Endothelial cell of umbilical vein (primary cell): ENCODE results near the gene SH3BP2. TPM values are rescaled to one million over a fixed set of nuclear protein-coding genes. Genes with fewer than 3 reads are reported as not detected.

Source experiments
- BruUV-seq: library from RNA; stranded (reverse); fragments of 400-500 nt; replicated peaks from 2 replicates; lab custom pipeline; 2021; lab: Mats Ljungman, UMichigan
- CTCF ChIA-PET: fragments of 300-600, 350-600 bp; sonication (Branson Sonifier 250); formaldehyde crosslinking; loops from one replicate; lab custom pipeline; 2021; ENCODE audit warnings: antibody characterized with exemption, inconsistent platforms; lab: Charles Lee
- POLR2A ChIA-PET: fragments of 300-600, 350-600 bp; sonication (Branson Sonifier 250); formaldehyde crosslinking; loops from one replicate; lab custom pipeline; 2021; ENCODE audit warnings: antibody characterized with exemption, inconsistent platforms; lab: Charles Lee
- DNase-seq: peaks from one replicate; pipeline ENCODE4 v3.0.0-alpha.2; 2011; ENCODE audit warnings: low read depth, low spot score
- FAIRE-seq: peaks from 2 replicates; lab custom pipeline; 2011; peaks lifted over from hg19 to GRCh38; lab: Jason Lieb, UNC
- H2AFZ ChIP-seq: 2 replicates; pipeline ENCODE4 v1.6.0; 2012; ENCODE audit warnings: low read depth, low read length, control low read depth, inconsistent platforms
- H3K27ac ChIP-seq: 2 replicates; pipeline ENCODE4 v1.5.1; 2011; ENCODE audit warnings: low read depth, mild to moderate bottlenecking, control low read depth, low read length, moderate library complexity; ENCODE audit not compliant: insufficient read depth
- H3K27me3 ChIP-seq, 2 experiments: 2 replicates each; pipeline versions ENCODE4 v1.6.0 to v1.6.1; 2011; ENCODE audit warnings: low read length in 2 of 2, mixed read lengths in 1 of 2; ENCODE audit not compliant: control insufficient read depth in 2 of 2, insufficient read depth in 2 of 2
- H3K36me3 ChIP-seq, 2 experiments: 2 replicates in 1 of 2; 3 replicates in 1 of 2; pipeline ENCODE4 v1.5.1; 2011; ENCODE audit warnings: low read length in 2 of 2, mild to moderate bottlenecking in 1 of 2, moderate library complexity in 1 of 2; ENCODE audit not compliant: control insufficient read depth in 2 of 2, insufficient read depth in 2 of 2; ENCODE audit errors: extremely low read depth in 1 of 2
- H3K4me1 ChIP-seq: 3 replicates; pipeline ENCODE4 v1.5.1; 2011; ENCODE audit warnings: mild to moderate bottlenecking, low read length; ENCODE audit not compliant: control insufficient read depth, insufficient read depth; ENCODE audit errors: extremely low read depth
- H3K4me2 ChIP-seq: 2 replicates; pipeline ENCODE4 v1.6.1; 2011; ENCODE audit warnings: low read length, control low read depth, mixed read lengths; ENCODE audit not compliant: insufficient read depth
- H3K4me3 ChIP-seq, 3 experiments: fragments of 200-600 bp in 1 of 3; sonication (generic), shearing (Covaris generic) in 1 of 3; replicated peaks in 1 of 3; 2 replicates each; pipeline ENCODE4 v1.5.1; 2011 to 2016; ENCODE audit warnings: control low read depth in 3 of 3, low read length in 3 of 3, mild to moderate bottlenecking in 2 of 3, inconsistent platforms in 1 of 3, low read depth in 1 of 3, moderate library complexity in 1 of 3; ENCODE audit not compliant: insufficient read depth in 1 of 3
- H3K79me2 ChIP-seq: 2 replicates; pipeline ENCODE4 v1.6.0; 2012; ENCODE audit warnings: low read length, inconsistent platforms; ENCODE audit not compliant: control insufficient read depth, insufficient read depth
- H3K9ac ChIP-seq: replicated peaks from 2 replicates; pipeline ENCODE3; 2011; ENCODE audit warnings: low read length, control low read depth; ENCODE audit not compliant: insufficient read depth; ENCODE audit errors: extremely low read depth
- H3K9me1 ChIP-seq: replicated peaks from 3 replicates; pipeline ENCODE4 v1.6.0; 2011; ENCODE audit warnings: mild to moderate bottlenecking, low read length; ENCODE audit not compliant: control insufficient read depth, insufficient read depth; ENCODE audit errors: extremely low read depth
- H3K9me3 ChIP-seq: replicated peaks from 2 replicates; pipeline ENCODE4 v1.5.1; 2012; ENCODE audit warnings: low read length, inconsistent platforms; ENCODE audit not compliant: control insufficient read depth, insufficient read depth
- H4K20me1 ChIP-seq: replicated peaks from 2 replicates; pipeline ENCODE3; 2011; ENCODE audit warnings: mild to moderate bottlenecking, low read length; ENCODE audit not compliant: control insufficient read depth, insufficient read depth; ENCODE audit errors: extremely low read depth
- CTCF ChIP-seq, 2 donors: IDR thresholded peaks; 1 replicate in 1 of 2; 2 replicates in 1 of 2; pipeline ENCODE4 v1.5.1; 2011; ENCODE audit warnings: low read length in 2 of 2, mild to moderate bottlenecking in 2 of 2, moderate library complexity in 2 of 2, control low read depth in 1 of 2, inconsistent platforms in 1 of 2, low read depth in 1 of 2; ENCODE audit not compliant: insufficient read depth in 1 of 2; ENCODE audit errors: extremely low read depth in 1 of 2
- FOS ChIP-seq: IDR thresholded peaks from 2 replicates; pipeline ENCODE4 v1.6.1; 2011; ENCODE audit warnings: mild to moderate bottlenecking, low read length, moderate library complexity, borderline replicate concordance; ENCODE audit not compliant: insufficient read depth
- POLR2AphosphoS5 ChIP-seq: IDR thresholded peaks from 2 replicates; pipeline ENCODE4 v1.6.1; 2012; ENCODE audit warnings: low read depth, mild to moderate bottlenecking, control low read depth, low read length, moderate library complexity; ENCODE audit not compliant: insufficient read depth
- dilution Hi-C: fragments of 300-500 bp; cut with MboI; formaldehyde crosslinking; loops from one replicate; pipeline ENCODE4 v1.15.0; 2019; ENCODE audit warnings: low sequenced_read_pairs; ENCODE audit not compliant: extremely low pct_ligation_motif_present
- intact Hi-C: fragments of 100-400 bp; cut with micrococcal nuclease; formaldehyde crosslinking; loops from one replicate; pipeline ENCODE4 v1.10.0; 2022
- polyA plus RNA-seq, 4 experiments: library from polyadenylated mRNA; depleted of rRNA in 3 of 4; stranded (reverse) in 3 of 4; unstranded in 1 of 4; fragments of >200 nt; gene quantifications; 2 replicates each; pipeline versions ENCODE4 v1.2.1 to v1.2.3, GENCODE V29; 2011 to 2012; ENCODE audit warnings: missing spikeins in 1 of 4
- total RNA-seq: library from RNA; stranded (reverse); gene quantifications from 2 replicates; pipeline ENCODE4 v1.2.3, GENCODE V29; 2021

Gene SH3BP2
- total and polyA plus RNA-seq, 2 donors (not counting 3 experiments of a cell fraction or from before 2014, with no cell fraction given): 69.2 to 73.9 TPM

GRCh38 chr4:2835978-2836377, 43.1 kb downstream of the SH3BP2 start:
- BruUV-seq: no TSS peak
- no peaks in the 10 kb centered on the region for H3K9me3 ChIP-seq
- no peak overlapping the region for H2AFZ ChIP-seq
- FAIRE-seq: no peak
- H3K9me1 ChIP-seq: no peaks in the 10 kb centered on the region
- peaks cover 5 to 23% of the 10 kb centered on the region in 2 experiments for H3K36me3 ChIP-seq
- dilution Hi-C loops: no loop called here
- DNase-seq: no peak
- H3K9ac ChIP-seq: no peak overlapping the region
- H3K79me2 ChIP-seq: no peaks in the 10 kb centered on the region
- H3K27me3 ChIP-seq: no peaks in the 10 kb centered on the region
- no peak for TF ChIP-seq CTCF (IDR thresholded peaks at IDR 0.05; ENCODE audit: extremely low read depth in 1 of 2, insufficient read depth in 1 of 2, low read depth in 1 of 2, low read length in 2 of 2)
- TF ChIP-seq FOS: no peak
- TF ChIP-seq POLR2AphosphoS5: no peak
- POLR2A ChIA-PET: no interaction called here
- peaks cover 17% of the 10 kb centered on the region for H3K4me1 ChIP-seq
- H4K20me1 ChIP-seq: no peaks in the 10 kb centered on the region
- no peak overlapping the region for H3K4me3 ChIP-seq
- CTCF ChIA-PET: no interaction called here
- H3K27ac ChIP-seq: no peak overlapping the region
- intact Hi-C loops: no loop called here
- H3K4me2 ChIP-seq: no peak overlapping the region

- H3K9ac ChIP-seq: no peak overlapping the region
- dilution Hi-C loops (no loop called here), intact Hi-C loops (no loop called here)
- no peaks in the 10 kb centered on the region for H3K79me2 ChIP-seq
- peaks cover 17% of the 10 kb centered on the region for H3K4me1 ChIP-seq
- no peak for DNase-seq
- TF ChIP-seq POLR2AphosphoS5 (no peak), CTCF (IDR thresholded peaks at IDR 0.05; ENCODE audit: extremely low read depth in 1 of 2, insufficient read depth in 1 of 2, low read depth in 1 of 2, low read length in 2 of 2) (no peak)
- H3K4me3 ChIP-seq: no peak overlapping the region
- no peaks in the 10 kb centered on the region for H3K9me1 ChIP-seq
- ChIA-PET CTCF (no interaction called here), POLR2A (no interaction called here)
- no peaks in the 10 kb centered on the region for H4K20me1 ChIP-seq
- H3K4me2 ChIP-seq: no peak overlapping the region
- no peak overlapping the region for H2AFZ ChIP-seq
- FAIRE-seq: no peak
- no peak overlapping the region for H3K27ac ChIP-seq
- no peaks in the 10 kb centered on the region for H3K9me3 ChIP-seq
- H3K36me3 ChIP-seq: peaks cover 5 to 19% of the 10 kb centered on the region in 2 experiments
- H3K27me3 ChIP-seq: no peaks in the 10 kb centered on the region
- no TSS peak for BruUV-seq
Measured at GRCh38 chr4:2836391-2836859, 43.5 kb downstream of the SH3BP2 start.
